Measurements from ENCODE around the gene MRPS6. TPM values are rescaled to one million over a fixed set of nuclear protein-coding genes. Genes with fewer than 3 reads are reported as not detected.

The MRPS6 gene
- total RNA-seq, 1 experiment from 2014 or later = 32.8 TPM

DNA sequence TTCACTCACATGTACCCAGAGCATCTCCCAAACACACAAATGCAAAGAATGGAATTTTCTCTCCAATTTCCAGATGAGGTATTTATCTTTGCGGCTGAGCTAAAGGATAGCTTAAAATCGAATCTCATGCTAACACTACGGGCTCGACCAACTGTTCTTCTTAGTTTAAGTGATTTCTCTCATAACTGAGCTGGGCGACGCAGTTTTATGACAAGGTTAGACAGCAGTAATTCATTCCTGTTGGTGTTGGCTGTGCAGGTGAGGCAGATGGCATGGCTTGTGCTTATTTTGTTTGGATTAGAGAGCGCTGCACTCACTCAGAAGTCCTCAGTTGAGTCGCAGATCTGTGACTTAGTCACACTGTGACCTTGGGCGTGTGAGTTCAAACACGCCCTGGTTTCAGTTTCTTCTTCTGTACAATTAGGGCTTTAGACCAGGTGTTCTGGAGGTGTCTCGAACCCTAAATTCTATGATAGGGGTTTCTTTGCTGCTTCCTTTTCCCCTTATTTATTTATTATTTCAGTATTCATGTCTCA is 41.5 kb upstream of the MRPS6 start:
- no peaks in the 10 kb centered on the region for H3K36me3 ChIP-seq (ENCODE audit: low read depth, low read length)
- H3K4me1 ChIP-seq (ENCODE audit: insufficient read depth, low read length) = peaks cover under 1% of the 10 kb centered on the region; the same call in 1 of the 2 replicates
- H3K79me2 ChIP-seq (ENCODE audit: low read length) = no peaks in the 10 kb centered on the region
- CTCF ChIA-PET = no interaction called here
- POLR2A ChIA-PET (ENCODE audit: unreplicated experiment) = no interaction called here
- no peak overlapping the region for H3K4me2 ChIP-seq (ENCODE audit: low read length)
- H3K9me3 ChIP-seq (ENCODE audit: low read length) = peaks cover 8% of the 10 kb centered on the region; the same call in 1 of the 2 replicates
- no peak for ATAC-seq
- H3K4me3 ChIP-seq (ENCODE audit: low read length) = no peak overlapping the region
- H3F3A ChIP-seq (ENCODE audit: low read length, unreplicated experiment) = no peaks in the 10 kb centered on the region
- no peaks in the 10 kb centered on the region for H3K9me2 ChIP-seq (replicated peaks; ENCODE audit: low read length)
- H4K20me1 ChIP-seq (ENCODE audit: low read length) = no peaks in the 10 kb centered on the region
- TF ChIP-seq EZH2phosphoT487 (IDR thresholded peaks at IDR 0.05; ENCODE audit: borderline replicate concordance, low read length) (no peak), EZH2 (IDR thresholded peaks at IDR 0.05; ENCODE audit: low read length, unreplicated experiment) (no peak)
- TF ChIP-seq, protein P1, sequence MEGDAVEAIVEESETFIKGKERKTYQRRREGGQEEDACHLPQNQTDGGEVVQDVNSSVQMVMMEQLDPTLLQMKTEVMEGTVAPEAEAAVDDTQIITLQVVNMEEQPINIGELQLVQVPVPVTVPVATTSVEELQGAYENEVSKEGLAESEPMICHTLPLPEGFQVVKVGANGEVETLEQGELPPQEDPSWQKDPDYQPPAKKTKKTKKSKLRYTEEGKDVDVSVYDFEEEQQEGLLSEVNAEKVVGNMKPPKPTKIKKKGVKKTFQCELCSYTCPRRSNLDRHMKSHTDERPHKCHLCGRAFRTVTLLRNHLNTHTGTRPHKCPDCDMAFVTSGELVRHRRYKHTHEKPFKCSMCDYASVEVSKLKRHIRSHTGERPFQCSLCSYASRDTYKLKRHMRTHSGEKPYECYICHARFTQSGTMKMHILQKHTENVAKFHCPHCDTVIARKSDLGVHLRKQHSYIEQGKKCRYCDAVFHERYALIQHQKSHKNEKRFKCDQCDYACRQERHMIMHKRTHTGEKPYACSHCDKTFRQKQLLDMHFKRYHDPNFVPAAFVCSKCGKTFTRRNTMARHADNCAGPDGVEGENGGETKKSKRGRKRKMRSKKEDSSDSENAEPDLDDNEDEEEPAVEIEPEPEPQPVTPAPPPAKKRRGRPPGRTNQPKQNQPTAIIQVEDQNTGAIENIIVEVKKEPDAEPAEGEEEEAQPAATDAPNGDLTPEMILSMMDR (conservative IDR thresholded peaks at IDR 0.05; ENCODE audit: low read depth, low read length) = no peak
- no peak overlapping the region for H2AFZ ChIP-seq (ENCODE audit: low read length)
- BruUV-seq (replicated peaks) = no TSS peak
- no peak overlapping the region for H3K9ac ChIP-seq (ENCODE audit: low read length)
- no peaks in the 10 kb centered on the region for H3K27me3 ChIP-seq (ENCODE audit: low read length)
- DNase-seq = no peak
- intact Hi-C loops (cut with micrococcal nuclease) = no loop called here
- no peak overlapping the region for H3K27ac ChIP-seq (ENCODE audit: low read length)

DNA sequence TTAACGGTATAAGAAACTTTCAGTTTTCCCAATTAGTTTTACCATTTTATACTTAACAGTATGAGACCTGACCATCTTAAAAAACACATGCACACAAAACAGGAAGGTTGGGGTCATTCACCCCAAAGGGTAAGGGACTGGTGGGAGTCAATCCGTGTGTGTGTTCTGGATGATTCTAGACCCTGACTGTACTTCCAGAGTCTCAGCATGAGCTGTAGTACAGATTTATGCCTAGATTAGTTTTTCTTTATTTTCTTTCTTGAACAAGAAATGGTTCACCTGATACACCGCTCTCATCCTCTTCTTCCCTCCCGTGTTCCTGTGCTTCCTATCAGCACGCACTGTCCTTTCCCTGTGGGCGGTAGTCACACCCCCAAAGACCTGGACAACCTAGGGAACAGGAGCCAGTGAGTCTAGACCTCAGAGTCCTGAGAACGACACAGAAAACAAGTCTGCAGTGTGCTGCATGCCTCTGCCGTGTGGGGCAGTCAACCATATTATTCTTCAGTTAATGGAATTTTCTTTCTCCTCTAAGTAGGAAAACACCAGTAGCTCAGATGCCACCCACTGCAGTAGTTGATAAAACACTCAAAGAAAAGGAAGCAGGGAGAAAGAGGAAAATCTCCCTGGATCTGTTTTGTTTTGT is 38.9 kb upstream of the MRPS6 start:
- POLR2A ChIA-PET (ENCODE audit: unreplicated experiment) = no interaction called here
- Histone ChIP-seq H3K79me2 (ENCODE audit: low read length) (no peaks in the 10 kb centered on the region), H3K9ac (ENCODE audit: low read length) (no peak overlapping the region), H3K27me3 (ENCODE audit: low read length) (no peaks in the 10 kb centered on the region), H3K4me3 (ENCODE audit: low read length) (no peak overlapping the region), H3K9me3 (ENCODE audit: low read length) (no peaks in the 10 kb centered on the region), H3K27ac (ENCODE audit: low read length) (no peak overlapping the region), H2AFZ (ENCODE audit: low read length) (no peak overlapping the region), H3K36me3 (ENCODE audit: low read depth, low read length) (no peaks in the 10 kb centered on the region), H3K4me1 (ENCODE audit: insufficient read depth, low read length) (peaks cover 11% of the 10 kb centered on the region; the same call in 1 of the 2 replicates), H3F3A (ENCODE audit: low read length, unreplicated experiment) (no peaks in the 10 kb centered on the region), H3K4me2 (ENCODE audit: low read length) (no peak overlapping the region), H3K9me2 (replicated peaks; ENCODE audit: low read length) (no peaks in the 10 kb centered on the region), H4K20me1 (ENCODE audit: low read length) (no peaks in the 10 kb centered on the region)
- intact Hi-C loops (cut with micrococcal nuclease) = no loop called here
- DNase-seq (no peak), ATAC-seq (no peak)
- BruUV-seq (replicated peaks) = no TSS peak
- CTCF ChIA-PET = interaction anchor here (0.7 kb wide), 1 partner anchor 25 kb away, joined by 3 read pairs; no protein-coding TSS in a partner anchor
- TF ChIP-seq EZH2phosphoT487 (IDR thresholded peaks at IDR 0.05; ENCODE audit: borderline replicate concordance, low read length) (no peak), EZH2 (IDR thresholded peaks at IDR 0.05; ENCODE audit: low read length, unreplicated experiment) (no peak)

DNA sequence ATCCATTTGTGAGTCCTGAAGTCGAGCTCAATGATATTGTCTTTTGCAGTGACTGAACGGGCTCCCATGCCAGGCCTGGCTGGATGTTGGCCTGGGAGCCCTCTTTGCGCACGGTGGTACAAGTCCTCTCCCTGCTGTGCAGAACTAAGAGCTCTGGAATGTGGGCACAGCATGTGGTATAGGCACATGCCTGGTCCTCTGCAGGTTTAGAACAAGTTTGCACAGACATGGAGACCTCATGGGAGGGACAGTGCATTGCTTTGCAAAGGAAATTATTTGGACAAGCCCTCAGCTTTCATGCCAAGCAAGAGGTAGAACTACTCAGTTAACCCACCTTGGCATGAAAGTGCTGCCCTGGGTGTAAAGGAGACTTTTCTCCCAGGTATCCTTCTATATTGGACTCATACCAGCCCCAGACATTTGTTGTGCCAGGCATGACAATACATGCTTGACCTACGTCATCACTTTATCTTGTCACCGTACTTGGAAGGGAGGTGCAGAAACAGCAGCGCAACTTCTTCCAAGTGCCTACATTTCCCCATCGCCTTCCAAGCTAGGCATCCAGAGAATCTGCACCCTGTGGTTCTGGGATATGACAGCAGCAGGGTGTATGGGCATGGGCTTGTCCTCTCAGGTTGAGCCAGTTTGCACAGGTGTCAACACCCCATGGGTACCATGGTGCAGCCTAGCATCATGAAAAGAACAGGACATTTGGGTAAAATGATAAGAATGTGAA is 37.6 kb upstream of the MRPS6 start:
- TF ChIP-seq EZH2phosphoT487 (IDR thresholded peaks at IDR 0.05; ENCODE audit: borderline replicate concordance, low read length) = no peak
- TF ChIP-seq, protein P1 (conservative IDR thresholded peaks at IDR 0.05; ENCODE audit: low read depth, low read length) = no peak
- TF ChIP-seq EZH2 (IDR thresholded peaks at IDR 0.05; ENCODE audit: low read length, unreplicated experiment) = no peak
- POLR2A ChIA-PET (ENCODE audit: unreplicated experiment) = no interaction called here
- no peaks in the 10 kb centered on the region for H3K9me3 ChIP-seq (ENCODE audit: low read length)
- no peaks in the 10 kb centered on the region for H3K27me3 ChIP-seq (ENCODE audit: low read length)
- no peak overlapping the region for H3K9ac ChIP-seq (ENCODE audit: low read length)
- CTCF ChIA-PET = interaction anchor here (0.6 kb wide), 1 partner anchor 97 kb away, joined by 4 read pairs; no protein-coding TSS in a partner anchor
- no peaks in the 10 kb centered on the region for H3K79me2 ChIP-seq (ENCODE audit: low read length)
- H3K4me3 ChIP-seq (ENCODE audit: low read length) = no peak overlapping the region
- H4K20me1 ChIP-seq (ENCODE audit: low read length) = no peaks in the 10 kb centered on the region
- DNase-seq (no peak), ATAC-seq (no peak)
- intact Hi-C loops (cut with micrococcal nuclease) = no loop called here
- H3K9me2 ChIP-seq (replicated peaks; ENCODE audit: low read length) = no peaks in the 10 kb centered on the region
- H3K36me3 ChIP-seq (ENCODE audit: low read depth, low read length) = no peaks in the 10 kb centered on the region
- H2AFZ ChIP-seq (ENCODE audit: low read length) = no peak overlapping the region
- no peaks in the 10 kb centered on the region for H3F3A ChIP-seq (ENCODE audit: low read length, unreplicated experiment)
- no peak overlapping the region for H3K4me2 ChIP-seq (ENCODE audit: low read length)
- H3K27ac ChIP-seq (ENCODE audit: low read length) = no peak overlapping the region
- BruUV-seq (replicated peaks) = no TSS peak
- H3K4me1 ChIP-seq (ENCODE audit: insufficient read depth, low read length) = peaks cover 11% of the 10 kb centered on the region; the same call in 1 of the 2 replicates

Measured in PC-3 (cell line).